ENCODE measurements around the gene PELI2.

The PELI2 gene

GRCh38 chr14:56182410-56182809, 64.2 kb downstream of the PELI2 start:
- TF ChIP-seq CTCF (IDR thresholded peaks at IDR 0.05; ENCODE audit: control insufficient read depth, insufficient read depth, low read depth, low read length, missing control alignments) = no peak
- no peak overlapping the region for H3K4me3 ChIP-seq (ENCODE audit: control insufficient read depth, low read depth, low read length)
- no peak for DNase-seq (ENCODE audit: low read depth)

- no peak for TF ChIP-seq CTCF (IDR thresholded peaks at IDR 0.05; ENCODE audit: control insufficient read depth, insufficient read depth, low read depth, low read length, missing control alignments)
- no peak overlapping the region for H3K4me3 ChIP-seq (ENCODE audit: control insufficient read depth, low read depth, low read length)
- DNase-seq (ENCODE audit: low read depth) = no peak
These were observed 65.5 kb downstream of the PELI2 start for GRCh38 chr14:56183631-56184157.

GRCh38 chr14:56185992-56186391, 67.8 kb downstream of the PELI2 start:
- no peak for DNase-seq (ENCODE audit: low read depth)
- H3K4me3 ChIP-seq (ENCODE audit: control insufficient read depth, low read depth, low read length) = no peak overlapping the region
- no peak for TF ChIP-seq CTCF (IDR thresholded peaks at IDR 0.05; ENCODE audit: control insufficient read depth, insufficient read depth, low read depth, low read length, missing control alignments)

- no peak for DNase-seq (ENCODE audit: low read depth)
- TF ChIP-seq CTCF (IDR thresholded peaks at IDR 0.05; ENCODE audit: control insufficient read depth, insufficient read depth, low read depth, low read length, missing control alignments) = no peak
- no peak overlapping the region for H3K4me3 ChIP-seq (ENCODE audit: control insufficient read depth, low read depth, low read length)
These were observed 69.5 kb downstream of the PELI2 start for GRCh38 chr14:56187736-56188135.

GRCh38 chr14:56189307-56189706, 71.1 kb downstream of the PELI2 start:
- DNase-seq (ENCODE audit: low read depth) = peak; percentile 42
- TF ChIP-seq CTCF (IDR thresholded peaks at IDR 0.05; ENCODE audit: control insufficient read depth, insufficient read depth, low read depth, low read length, missing control alignments) = no peak

GRCh38 chr14:56193347-56193746, 75.1 kb downstream of the PELI2 start:
- no peak overlapping the region for H3K4me3 ChIP-seq (ENCODE audit: control insufficient read depth, low read depth, low read length)
- no peak for TF ChIP-seq CTCF (IDR thresholded peaks at IDR 0.05; ENCODE audit: control insufficient read depth, insufficient read depth, low read depth, low read length, missing control alignments)
- no peak for DNase-seq (ENCODE audit: low read depth)

More at GRCh38 chr14:56189307-56189706, 71.1 kb downstream of the PELI2 start:
- H3K4me3 ChIP-seq (ENCODE audit: control insufficient read depth, low read depth, low read length) = no peak overlapping the region

GRCh38 chr14:56194042-56194441, 75.8 kb downstream of the PELI2 start:
- no peak overlapping the region for H3K4me3 ChIP-seq (ENCODE audit: control insufficient read depth, low read depth, low read length)
- TF ChIP-seq CTCF (IDR thresholded peaks at IDR 0.05; ENCODE audit: control insufficient read depth, insufficient read depth, low read depth, low read length, missing control alignments) = no peak
- DNase-seq (ENCODE audit: low read depth) = no peak

Data from AG09309 (cell line).